Metanephros (tissue), 2 donors: ENCODE results near the gene RNASE2. TPM values are rescaled to one million over a fixed set of nuclear protein-coding genes. Genes with fewer than 3 reads are reported as not detected.

Experiments used
- small RNA-seq: library from RNA; depleted of rRNA; stranded (forward); fragments of <200 nt; gene quantifications from one replicate; pipeline ENCODE3, GENCODE V24; 2014; ENCODE audit warnings: low replicate concordance
- total RNA-seq: library from RNA; depleted of rRNA; stranded (reverse); fragments of >200 nt; gene quantifications from one replicate; pipeline ENCODE4 v1.2.3, GENCODE V29; 2014

Gene RNASE2
- 8.5 TPM for total RNA-seq

GRCh38 chr14:20954736-20955537 lies at the start of gene RNASE2:
Gene RNASE2 (plus strand): TSS chr14:20955487. CDS start chr14:20955772, 285 bp downstream.

GRCh38 chr14:20989787-20990600 lies 34.7 kb downstream of the RNASE2 start, which contains the start of gene METTL17:
Gene METTL17 (plus strand): TSS chr14:20989980. CDS start chr14:20990003, 23 bp downstream.

GRCh38 chr14:20998674-20999366 lies 43.5 kb downstream of the RNASE2 start, which contains the start of gene SLC39A2:
Gene SLC39A2 (plus strand): TSS chr14:20999293. CDS start chr14:20999447, 154 bp downstream.

Small RNAs within 50 kb of the gene (small RNA-seq; reads per million reads assigned to genes)
- not detected for gene RN7SL189P

Other genes starting within 250 kb of the RNASE2 start
- not detected for gene EDDM3A, start 209.6 kb upstream of the RNASE2 start, total RNA-seq
- gene EDDM3B, start 187.1 kb upstream of the RNASE2 start, total RNA-seq, result not detected
- gene RNASE6, start 174.2 kb upstream of the RNASE2 start, total RNA-seq, result 7.5 TPM
- 198 TPM for gene RNASE1, start 152.6 kb upstream of the RNASE2 start, total RNA-seq
- gene RNASE3, start 64.1 kb upstream of the RNASE2 start, total RNA-seq, result 3.3 TPM
- gene METTL17, start 34.5 kb downstream of the RNASE2 start, total RNA-seq, result 44.9 TPM
- 1.9 TPM for gene SLC39A2, start 43.8 kb downstream of the RNASE2 start, total RNA-seq
- 114 TPM for gene NDRG2, start 69.6 kb downstream of the RNASE2 start, total RNA-seq
- 1.8 TPM for gene TPPP2, start 74.7 kb downstream of the RNASE2 start, total RNA-seq
- gene RNASE13, start 79.3 kb downstream of the RNASE2 start, total RNA-seq, result not detected
- gene RNASE7, start 86.9 kb downstream of the RNASE2 start, total RNA-seq, result 0.18 TPM
- not detected for gene RNASE8, start 102.3 kb downstream of the RNASE2 start, total RNA-seq
- 77.5 TPM for gene ARHGEF40, start 114.8 kb downstream of the RNASE2 start, total RNA-seq
- gene ZNF219, start 143.2 kb downstream of the RNASE2 start, total RNA-seq, result 19.1 TPM
- gene TMEM253, start 145.6 kb downstream of the RNASE2 start, total RNA-seq, result 0.35 TPM
- not detected for gene OR5AU1, start 200.6 kb downstream of the RNASE2 start, total RNA-seq